ENCODE measurements around the gene WDFY2. TPM values are rescaled to one million over a fixed set of nuclear protein-coding genes. Genes with fewer than 3 reads are reported as not detected.

The WDFY2 gene
- total RNA-seq, 1 experiment from 2014 or later: 45.5 TPM

DNA sequence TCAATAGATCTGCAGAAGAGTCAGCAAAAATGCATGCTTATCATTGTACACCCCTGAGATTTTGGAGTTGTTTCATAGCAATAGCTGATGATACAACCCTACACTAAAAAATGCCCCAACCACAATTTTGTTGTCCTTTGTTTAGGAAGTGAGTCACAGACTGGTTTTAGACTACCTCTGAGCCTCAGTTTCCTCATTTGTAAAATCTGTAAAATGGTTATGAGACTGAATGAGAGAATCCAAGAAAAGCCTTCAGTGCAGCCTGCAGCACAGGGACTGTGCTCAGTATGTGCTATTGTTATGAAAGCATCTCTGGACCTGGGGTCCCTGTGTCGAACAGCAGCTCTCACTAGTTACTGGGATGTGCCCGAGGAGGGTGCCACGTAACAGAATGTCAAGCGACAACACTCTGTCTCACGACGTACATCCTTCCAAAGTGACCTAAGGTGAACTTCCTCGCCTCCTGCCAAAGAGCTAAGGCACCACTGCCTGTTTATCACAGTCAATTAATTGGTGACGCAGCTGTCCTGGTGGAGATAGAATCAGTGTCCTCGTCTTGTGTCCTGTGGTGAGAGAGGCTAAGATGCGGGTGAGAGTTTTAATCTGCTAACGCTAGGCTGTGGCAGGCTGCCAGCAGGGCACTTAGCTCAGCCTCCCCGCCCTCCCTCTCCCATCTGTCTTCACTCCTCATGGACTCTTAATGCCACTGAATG lies 201.6 kb downstream of the WDFY2 start:
- peak overlapping the region; percentile 79 for H3K27ac ChIP-seq (ENCODE audit: low read depth, low read length, poor library complexity, severe bottlenecking)
- H3K4me3 ChIP-seq (ENCODE audit: low read depth, low read length, poor library complexity, severe bottlenecking): no peak overlapping the region
- intact Hi-C loops (cut with micrococcal nuclease; ENCODE audit: unreplicated experiment): loop anchor here (5.0 kb wide), 1 partner anchor 199 kb away; no protein-coding TSS in a partner anchor
- no peak for TF ChIP-seq EZH2 (IDR thresholded peaks at IDR 0.05; ENCODE audit: borderline replicate concordance, low read depth, low read length, poor library complexity, severe bottlenecking)
- TF ChIP-seq, protein P1, sequence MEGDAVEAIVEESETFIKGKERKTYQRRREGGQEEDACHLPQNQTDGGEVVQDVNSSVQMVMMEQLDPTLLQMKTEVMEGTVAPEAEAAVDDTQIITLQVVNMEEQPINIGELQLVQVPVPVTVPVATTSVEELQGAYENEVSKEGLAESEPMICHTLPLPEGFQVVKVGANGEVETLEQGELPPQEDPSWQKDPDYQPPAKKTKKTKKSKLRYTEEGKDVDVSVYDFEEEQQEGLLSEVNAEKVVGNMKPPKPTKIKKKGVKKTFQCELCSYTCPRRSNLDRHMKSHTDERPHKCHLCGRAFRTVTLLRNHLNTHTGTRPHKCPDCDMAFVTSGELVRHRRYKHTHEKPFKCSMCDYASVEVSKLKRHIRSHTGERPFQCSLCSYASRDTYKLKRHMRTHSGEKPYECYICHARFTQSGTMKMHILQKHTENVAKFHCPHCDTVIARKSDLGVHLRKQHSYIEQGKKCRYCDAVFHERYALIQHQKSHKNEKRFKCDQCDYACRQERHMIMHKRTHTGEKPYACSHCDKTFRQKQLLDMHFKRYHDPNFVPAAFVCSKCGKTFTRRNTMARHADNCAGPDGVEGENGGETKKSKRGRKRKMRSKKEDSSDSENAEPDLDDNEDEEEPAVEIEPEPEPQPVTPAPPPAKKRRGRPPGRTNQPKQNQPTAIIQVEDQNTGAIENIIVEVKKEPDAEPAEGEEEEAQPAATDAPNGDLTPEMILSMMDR (conservative IDR thresholded peaks at IDR 0.05; ENCODE audit: low read depth, low read length): no peak
- no peaks in the 10 kb centered on the region for H3K9me3 ChIP-seq (ENCODE audit: low read depth, low read length, poor library complexity, severe bottlenecking)
- DNase-seq (ENCODE audit: low spot score): peak; percentile 96
- ChIA-PET POLR2A (ENCODE audit: low non-redundant PET) (interaction anchor here (0.5 to 0.8 kb wide), 2 partner anchors 333 to 365 kb away, joined by 4 to 7 read pairs; no protein-coding TSS in a partner anchor), CTCF (interaction anchor here (0.8 kb wide), 1 partner anchor 12 kb away, joined by 3 read pairs; no protein-coding TSS in a partner anchor)
- H3K27me3 ChIP-seq (replicated peaks; ENCODE audit: insufficient read depth, low read depth, low read length, poor library complexity): no peaks in the 10 kb centered on the region
- H3K4me1 ChIP-seq (ENCODE audit: insufficient read depth, low read length, poor library complexity, severe bottlenecking): peaks cover 34% of the 10 kb centered on the region
- H3K36me3 ChIP-seq (ENCODE audit: insufficient read depth, low read length, poor library complexity, severe bottlenecking): no peaks in the 10 kb centered on the region
- BruUV-seq (replicated peaks): TSS peak; percentile 65

DNA sequence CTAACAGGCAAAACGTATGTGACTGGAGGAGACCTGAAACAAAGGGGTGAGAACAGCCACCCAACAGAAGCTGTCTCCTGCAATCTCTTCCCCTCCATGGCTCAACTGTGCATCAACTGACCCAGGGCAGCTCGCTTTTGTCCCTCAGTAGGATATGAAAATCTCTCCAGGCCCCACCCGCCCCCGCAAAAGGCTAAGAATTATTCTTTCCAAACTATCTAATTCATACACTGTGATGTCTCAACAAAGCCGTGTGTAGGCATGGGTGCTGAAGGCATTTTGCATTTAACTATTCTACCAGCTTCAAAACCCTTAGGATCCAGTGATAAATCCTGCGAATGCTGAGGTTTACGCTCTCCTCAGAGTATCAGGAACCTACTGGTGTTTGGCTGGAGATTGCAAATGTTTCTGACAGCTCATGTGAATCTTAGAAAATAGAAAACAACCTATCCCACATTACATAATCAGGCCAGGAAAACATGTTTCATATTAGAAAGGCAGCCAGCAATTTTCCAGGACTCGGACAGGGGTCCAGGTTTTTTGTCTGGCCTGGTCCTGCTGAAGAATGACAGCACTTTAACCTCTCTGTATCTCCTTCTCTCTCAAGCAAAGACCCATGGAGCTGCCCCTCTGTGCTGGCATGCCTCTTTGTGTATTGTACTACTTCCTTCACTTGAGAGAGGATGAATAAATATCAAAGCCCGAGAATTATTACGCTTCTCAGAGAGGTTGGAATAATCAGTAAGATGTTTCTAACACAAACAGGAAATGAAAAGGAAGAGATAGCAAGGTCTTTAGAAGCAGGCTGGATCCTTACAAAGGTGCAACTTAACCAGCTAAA lies 202.4 kb downstream of the WDFY2 start:
- no peak for TF ChIP-seq EZH2 (IDR thresholded peaks at IDR 0.05; ENCODE audit: borderline replicate concordance, low read depth, low read length, poor library complexity, severe bottlenecking)
- TF ChIP-seq, protein P1 (conservative IDR thresholded peaks at IDR 0.05; ENCODE audit: low read depth, low read length): no peak
- no TSS peak for BruUV-seq (replicated peaks)
- H3K27me3 ChIP-seq (replicated peaks; ENCODE audit: insufficient read depth, low read depth, low read length, poor library complexity): no peaks in the 10 kb centered on the region
- intact Hi-C loops (cut with micrococcal nuclease; ENCODE audit: unreplicated experiment): loop anchor here (5.0 kb wide), 1 partner anchor 199 kb away; no protein-coding TSS in a partner anchor
- ChIA-PET CTCF (interaction anchor here (0.6 to 0.8 kb wide), 2 partner anchors 11 to 187 kb away, joined by 3 read pairs; no protein-coding TSS in a partner anchor), POLR2A (ENCODE audit: low non-redundant PET) (interaction anchor here (0.6 to 0.8 kb wide), 3 partner anchors 39 to 543 kb away, joined by 3 to 4 read pairs (median 4); no protein-coding TSS in a partner anchor)
- no peaks in the 10 kb centered on the region for H3K9me3 ChIP-seq (ENCODE audit: low read depth, low read length, poor library complexity, severe bottlenecking)
- no peaks in the 10 kb centered on the region for H3K36me3 ChIP-seq (ENCODE audit: insufficient read depth, low read length, poor library complexity, severe bottlenecking)
- peaks cover 29% of the 10 kb centered on the region for H3K4me1 ChIP-seq (ENCODE audit: insufficient read depth, low read length, poor library complexity, severe bottlenecking)
- H3K27ac ChIP-seq (ENCODE audit: low read depth, low read length, poor library complexity, severe bottlenecking): peak overlapping the region; percentile 79
- peak; percentile 42 for DNase-seq (ENCODE audit: low spot score)
- no peak overlapping the region for H3K4me3 ChIP-seq (ENCODE audit: low read depth, low read length, poor library complexity, severe bottlenecking)

DNA sequence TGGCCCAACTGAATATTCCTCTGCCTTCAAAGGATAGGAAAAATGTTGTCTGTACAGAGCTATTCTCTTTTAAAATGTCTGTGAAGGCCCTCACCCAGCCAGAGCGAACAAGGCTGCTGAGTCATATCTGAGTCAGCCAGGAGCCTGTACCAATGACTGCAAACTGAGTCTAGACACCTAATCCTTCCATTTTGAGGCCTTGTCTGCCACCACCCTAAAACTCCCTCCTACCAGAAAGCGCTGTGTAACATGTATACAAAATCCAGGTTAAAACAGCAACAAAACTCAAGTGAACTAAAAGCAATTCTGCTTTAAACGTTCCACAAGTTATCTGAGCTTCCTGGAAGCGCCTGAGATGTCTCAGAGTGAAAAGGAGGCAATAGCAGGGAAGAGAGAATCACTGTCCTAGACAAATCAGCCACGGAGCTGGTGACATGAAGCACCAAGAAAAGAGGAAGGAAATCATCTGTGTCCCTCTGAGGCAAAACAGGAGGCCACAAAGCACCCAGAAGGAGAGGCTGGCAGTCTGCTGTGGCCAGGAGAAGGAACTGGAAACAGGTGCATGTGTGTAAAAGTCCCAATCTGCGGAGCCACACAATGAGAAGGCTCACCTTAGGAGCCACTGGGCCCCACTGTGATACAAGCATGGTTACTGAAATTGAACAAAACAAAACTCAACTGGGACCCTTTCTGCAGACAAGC lies 209.5 kb downstream of the WDFY2 start:
- no peaks in the 10 kb centered on the region for H3K36me3 ChIP-seq (ENCODE audit: insufficient read depth, low read length, poor library complexity, severe bottlenecking)
- H3K27ac ChIP-seq (ENCODE audit: low read depth, low read length, poor library complexity, severe bottlenecking): no peak overlapping the region
- H3K4me1 ChIP-seq (ENCODE audit: insufficient read depth, low read length, poor library complexity, severe bottlenecking): peaks cover 6% of the 10 kb centered on the region
- ChIA-PET POLR2A (ENCODE audit: low non-redundant PET) (no interaction called here), CTCF (no interaction called here)
- no peak for TF ChIP-seq EZH2 (IDR thresholded peaks at IDR 0.05; ENCODE audit: borderline replicate concordance, low read depth, low read length, poor library complexity, severe bottlenecking)
- TF ChIP-seq, protein P1 (conservative IDR thresholded peaks at IDR 0.05; ENCODE audit: low read depth, low read length): no peak
- H3K9me3 ChIP-seq (ENCODE audit: low read depth, low read length, poor library complexity, severe bottlenecking): no peaks in the 10 kb centered on the region
- no peaks in the 10 kb centered on the region for H3K27me3 ChIP-seq (replicated peaks; ENCODE audit: insufficient read depth, low read depth, low read length, poor library complexity)
- intact Hi-C loops (cut with micrococcal nuclease; ENCODE audit: unreplicated experiment): loop anchor here (10.0 kb wide), 1 partner anchor 289 kb away; no protein-coding TSS in a partner anchor
- no TSS peak for BruUV-seq (replicated peaks)
- no peak overlapping the region for H3K4me3 ChIP-seq (ENCODE audit: low read depth, low read length, poor library complexity, severe bottlenecking)
- peak; percentile 51 for DNase-seq (ENCODE audit: low spot score)
